Adipocyte (in vitro differentiated cells): ENCODE results near the gene NRDC.
"Not testable (repeated sequence)": the region's sequence is repeated elsewhere in the genome, so short reads cannot be mapped to it uniquely, and the experiment has no call there.

ENCODE experiments used
- DNase-seq: peaks from one replicate; pipeline ENCODE4 v3.0.0-alpha.2; 2015; ENCODE audit warnings: low read depth
- H3K27me3 ChIP-seq: replicated peaks from 2 replicates; pipeline ENCODE4 v1.7.0; 2013; ENCODE audit warnings: mild to moderate bottlenecking, low read length, moderate library complexity; ENCODE audit not compliant: control insufficient read depth, insufficient read depth
- H3K36me3 ChIP-seq: 2 replicates; pipeline ENCODE4 v1.7.0; 2013; ENCODE audit warnings: low read length, mild to moderate bottlenecking, moderate library complexity; ENCODE audit not compliant: control insufficient read depth, insufficient read depth, severe bottlenecking
- H3K4me1 ChIP-seq: 2 replicates; pipeline ENCODE4 v1.7.0; 2013; ENCODE audit warnings: mild to moderate bottlenecking, low read length, moderate library complexity; ENCODE audit not compliant: control insufficient read depth, insufficient read depth
- H3K4me3 ChIP-seq: 2 replicates; pipeline ENCODE4 v1.7.0; 2013; ENCODE audit warnings: mild to moderate bottlenecking, low read length, moderate library complexity
- H3K9ac ChIP-seq: 2 replicates; pipeline ENCODE4 v1.7.0; 2013; ENCODE audit warnings: mild to moderate bottlenecking, low read length, moderate library complexity
- H3K9me3 ChIP-seq: 2 replicates; pipeline ENCODE4 v1.7.0; 2013; ENCODE audit warnings: mild to moderate bottlenecking, low read length, moderate library complexity; ENCODE audit not compliant: control insufficient read depth

NRDC gene

GRCh38 chr1:51877434-51878307 lies 856 bp downstream of the NRDC start:
- DNase-seq: peak; percentile 66
- Histone ChIP-seq H3K4me1 (peaks cover 28% of the 10 kb centered on the region), H3K9me3 (no peaks in the 10 kb centered on the region), H3K4me3 (peak overlapping the region; percentile 96), H3K9ac (peak overlapping the region; percentile 99), H3K27me3 (peaks cover 1% of the 10 kb centered on the region), H3K36me3 (peaks cover 6% of the 10 kb centered on the region)

GRCh38 chr1:51875836-51876235 lies 2.7 kb downstream of the NRDC start:
- Histone ChIP-seq H3K9ac (no peak overlapping the region), H3K4me1 (peaks cover 28% of the 10 kb centered on the region), H3K36me3 (peaks cover 7% of the 10 kb centered on the region), H3K9me3 (no peaks in the 10 kb centered on the region), H3K4me3 (peak overlapping the region; percentile 96), H3K27me3 (no peaks in the 10 kb centered on the region)
- DNase-seq: no peak

- no peaks in the 10 kb centered on the region for H3K27me3 ChIP-seq
- no peak for DNase-seq
- peaks cover 7% of the 10 kb centered on the region for H3K36me3 ChIP-seq
- no peaks in the 10 kb centered on the region for H3K9me3 ChIP-seq
- H3K4me3 ChIP-seq: peak overlapping the region; percentile 96
- peaks cover 28% of the 10 kb centered on the region for H3K4me1 ChIP-seq
- no peak overlapping the region for H3K9ac ChIP-seq
These were observed 3.2 kb downstream of the NRDC start for GRCh38 chr1:51875291-51875772.

GRCh38 chr1:51873270-51873669 lies 5.3 kb downstream of the NRDC start:
- not testable (repeated sequence) for H3K4me3 ChIP-seq, DNase-seq, H3K9ac ChIP-seq, H3K9me3 ChIP-seq, H3K27me3 ChIP-seq
- peaks cover 11% of the 10 kb centered on the region for H3K36me3 ChIP-seq
- H3K4me1 ChIP-seq: peaks cover 23% of the 10 kb centered on the region

- Histone ChIP-seq H3K27me3 (no peaks in the 10 kb centered on the region), H3K4me1 (peaks cover 19% of the 10 kb centered on the region), H3K9me3 (no peaks in the 10 kb centered on the region), H3K36me3 (peaks cover 14% of the 10 kb centered on the region), H3K9ac (no peak overlapping the region), H3K4me3 (no peak overlapping the region)
- DNase-seq: no peak
These were observed 7.1 kb downstream of the NRDC start for GRCh38 chr1:51871351-51871975.

GRCh38 chr1:51870603-51871350 lies 7.8 kb downstream of the NRDC start:
- H3K9ac ChIP-seq: no peak overlapping the region
- H3K4me1 ChIP-seq: peaks cover 12% of the 10 kb centered on the region
- H3K36me3 ChIP-seq: peaks cover 14% of the 10 kb centered on the region
- no peak for DNase-seq
- H3K27me3 ChIP-seq: no peaks in the 10 kb centered on the region
- H3K9me3 ChIP-seq: no peaks in the 10 kb centered on the region
- H3K4me3 ChIP-seq: no peak overlapping the region

- Histone ChIP-seq H3K4me3 (no peak overlapping the region), H3K27me3 (no peaks in the 10 kb centered on the region), H3K36me3 (peaks cover 20% of the 10 kb centered on the region), H3K9ac (no peak overlapping the region), H3K4me1 (no peaks in the 10 kb centered on the region), H3K9me3 (no peaks in the 10 kb centered on the region)
- no peak for DNase-seq
These were observed 10.9 kb downstream of the NRDC start for GRCh38 chr1:51867479-51868232.

GRCh38 chr1:51863384-51863783 lies 15.1 kb downstream of the NRDC start:
- Histone ChIP-seq H3K4me1 (no peaks in the 10 kb centered on the region), H3K4me3 (no peak overlapping the region), H3K9me3 (no peaks in the 10 kb centered on the region), H3K9ac (no peak overlapping the region), H3K27me3 (no peaks in the 10 kb centered on the region), H3K36me3 (peaks cover 25% of the 10 kb centered on the region)
- DNase-seq: no peak

GRCh38 chr1:51861669-51862068 lies 16.9 kb downstream of the NRDC start:
- DNase-seq: no peak
- H3K27me3 ChIP-seq: no peaks in the 10 kb centered on the region
- H3K9ac ChIP-seq: no peak overlapping the region
- H3K9me3 ChIP-seq: no peaks in the 10 kb centered on the region
- no peaks in the 10 kb centered on the region for H3K4me1 ChIP-seq
- H3K36me3 ChIP-seq: peaks cover 22% of the 10 kb centered on the region
- H3K4me3 ChIP-seq: no peak overlapping the region

- Histone ChIP-seq H3K4me1 (no peaks in the 10 kb centered on the region), H3K9me3 (no peaks in the 10 kb centered on the region), H3K9ac (no peak overlapping the region), H3K36me3 (peaks cover 29% of the 10 kb centered on the region), H3K27me3 (no peaks in the 10 kb centered on the region), H3K4me3 (no peak overlapping the region)
- no peak for DNase-seq
These were observed 18.8 kb downstream of the NRDC start for GRCh38 chr1:51859735-51860134.
